H1 (cell line): ENCODE measurements around the gene PSG1. TPM values are rescaled to one million over a fixed set of nuclear protein-coding genes. Genes with fewer than 3 reads are reported as not detected.

Experiments
- NANOG ChIP-seq: IDR thresholded peaks from 2 replicates; pipeline ENCODE4 v1.6.1; 2011; ENCODE audit warnings: low read length, low read depth, mild to moderate bottlenecking, inconsistent platforms; ENCODE audit not compliant: insufficient read depth, poor library complexity, severe bottlenecking
- PHF8 ChIP-seq: fragments of 200-600 bp; sonication (generic); conservative IDR thresholded peaks from 2 replicates; pipeline ENCODE4 v1.7.1; 2012; ENCODE audit warnings: low read depth, mild to moderate bottlenecking, inconsistent platforms, low read length, moderate library complexity
- polyA plus RNA-seq, 7 experiments: library from polyadenylated mRNA; depleted of rRNA in 3 of 7; stranded (reverse) in 5 of 7; unstranded in 2 of 7; fragments of >200 nt in 5 of 7; fragments of 200-250 nt in 2 of 7; gene quantifications; 1 replicate in 5 of 7; 2 replicates in 1 of 7; 4 replicates in 1 of 7; pipeline versions ENCODE4 v1.2.1 to v1.2.3, GENCODE V29; 2011 to 2013; ENCODE audit warnings: missing spikeins in 2 of 7, mixed read lengths in 2 of 7
- total RNA-seq: library from RNA; stranded (reverse); fragmentation: NEBNext Ultra II Directional; extraction: Animal tissue kit (Norgen Biotek cat#: 25700); gene quantifications from 2 replicates; pipeline ENCODE4 v1.2.1, GENCODE V29; 2021

PSG1 gene
- total and polyA plus RNA-seq, 2 of the 8 experiments (the other 6 are each of a cell fraction or from before 2014, with no cell fraction given): not detected

DNA sequence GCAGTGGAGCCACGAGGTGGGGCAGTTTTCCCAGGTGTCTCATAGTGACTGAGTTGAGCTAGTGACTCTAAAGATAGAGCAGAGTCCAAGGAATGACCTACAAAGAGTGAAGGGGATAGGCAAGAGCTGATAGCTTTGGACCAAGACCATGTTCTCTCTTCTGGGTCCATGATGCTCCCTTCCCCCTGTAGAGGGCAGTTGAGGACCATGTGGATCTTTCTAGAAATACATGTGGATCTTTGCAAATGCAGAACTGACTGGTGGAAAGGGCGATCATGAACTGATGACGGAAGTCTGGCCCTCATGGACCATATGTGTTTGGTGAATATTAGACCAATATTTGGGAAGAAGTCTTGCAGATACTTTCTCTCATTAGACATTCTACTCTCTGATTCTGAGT lies 6.9 kb downstream of the PSG1 start (continued):
- no peak for TF ChIP-seq NANOG
- no peak for TF ChIP-seq PHF8
